HFF-Myc (cell line): Measurements from ENCODE around the gene C16orf86.

ENCODE experiments used
- DNase-seq: peaks from one replicate; pipeline ENCODE4 v3.0.0-alpha.2; 2011; ENCODE audit warnings: low read depth; ENCODE audit errors: extremely low read depth
- H3K4me3 ChIP-seq: replicated peaks from 2 replicates; pipeline ENCODE4 v1.5.1; 2011; ENCODE audit warnings: low read depth, mild to moderate bottlenecking, control low read depth, low read length
- CTCF ChIP-seq: IDR thresholded peaks from 2 replicates; pipeline ENCODE4 v1.5.1; 2012; ENCODE audit warnings: mild to moderate bottlenecking, low read depth, low read length, control low read depth; ENCODE audit errors: missing control alignments

C16orf86 gene

GRCh38 chr16:67694611-67695010 is 28.0 kb downstream of the C16orf86 start:
- no peak overlapping the region for H3K4me3 ChIP-seq
- no peak for DNase-seq
- no peak for TF ChIP-seq CTCF

GRCh38 chr16:67697422-67698185 is 31.0 kb downstream of the C16orf86 start:
- no peak overlapping the region for H3K4me3 ChIP-seq
- no peak for TF ChIP-seq CTCF
- no peak for DNase-seq

- no peak for DNase-seq
- TF ChIP-seq CTCF: no peak
- H3K4me3 ChIP-seq: no peak overlapping the region
Measured at GRCh38 chr16:67699265-67699664, 32.7 kb downstream of the C16orf86 start.

- no peak for DNase-seq
- no peak overlapping the region for H3K4me3 ChIP-seq
- TF ChIP-seq CTCF: no peak
Measured at GRCh38 chr16:67701420-67701819, 34.8 kb downstream of the C16orf86 start.

GRCh38 chr16:67702130-67702529 is 35.5 kb downstream of the C16orf86 start:
- no peak overlapping the region for H3K4me3 ChIP-seq
- no peak for TF ChIP-seq CTCF
- no peak for DNase-seq

GRCh38 chr16:67703626-67704025 is 37.0 kb downstream of the C16orf86 start:
- TF ChIP-seq CTCF: no peak
- no peak overlapping the region for H3K4me3 ChIP-seq
- no peak for DNase-seq

- H3K4me3 ChIP-seq: no peak overlapping the region
- no peak for TF ChIP-seq CTCF
- no peak for DNase-seq
Measured at GRCh38 chr16:67704110-67704509, 37.5 kb downstream of the C16orf86 start.
